MCF 10A (cell line): ENCODE results near the gene PJA1. TPM values are rescaled to one million over a fixed set of nuclear protein-coding genes. Genes with fewer than 3 reads are reported as not detected.

Source experiments
- BruUV-seq: library from RNA; stranded (reverse); fragments of 400-500 nt; replicated peaks from 2 replicates; lab custom pipeline; 2021; lab: Mats Ljungman, UMichigan
- CTCF ChIA-PET: fragments of 300-600 bp; sonication (Branson Sonifier 250); formaldehyde crosslinking; extraction: SDS; loops from one replicate; lab custom pipeline; 2021; ENCODE audit warnings: antibody characterized with exemption, inconsistent platforms; lab: Yijun Ruan, JAX
- POLR2A ChIA-PET: fragments of 300-600, 350-650 bp; sonication (Branson Sonifier 250); formaldehyde crosslinking; extraction: SDS; loops from one replicate; lab custom pipeline; 2020; ENCODE audit warnings: antibody characterized with exemption, inconsistent platforms; lab: Yijun Ruan, JAX
- DNase-seq: peaks from one replicate; pipeline ENCODE4 v3.0.0-alpha.2; 2018; ENCODE audit not compliant: unreplicated experiment
- H3K27ac Mint-ChIP-seq: one replicate; pipeline ENCODE4 v1.8.0; 2022; ENCODE audit warnings: mild to moderate bottlenecking, low read depth, mixed read lengths; ENCODE audit not compliant: unreplicated experiment
- H3K27me3 Mint-ChIP-seq: one replicate; pipeline ENCODE4 v1.8.0; 2022; ENCODE audit warnings: mixed read lengths; ENCODE audit not compliant: insufficient read depth, unreplicated experiment
- H3K36me3 Mint-ChIP-seq: one replicate; pipeline ENCODE4 v1.8.0; 2022; ENCODE audit warnings: mild to moderate bottlenecking, moderate library complexity, mixed read lengths; ENCODE audit not compliant: insufficient read depth, unreplicated experiment
- H3K4me1 Mint-ChIP-seq: one replicate; pipeline ENCODE4 v1.8.0; 2022; ENCODE audit warnings: mixed read lengths; ENCODE audit not compliant: insufficient read depth, unreplicated experiment
- H3K4me3 Mint-ChIP-seq: one replicate; pipeline ENCODE4 v1.8.0; 2022; ENCODE audit warnings: mild to moderate bottlenecking, moderate library complexity, mixed read lengths; ENCODE audit not compliant: unreplicated experiment
- H3K9me3 Mint-ChIP-seq: one replicate; pipeline ENCODE4 v1.8.0; 2022; ENCODE audit warnings: mixed read lengths; ENCODE audit not compliant: unreplicated experiment
- CTCF ChIP-seq: fragments of 200-600 bp; IDR thresholded peaks from one replicate; pipeline ENCODE4 v1.8.0; 2022; ENCODE audit warnings: antibody characterized with exemption, mild to moderate bottlenecking; ENCODE audit not compliant: unreplicated experiment
- intact Hi-C: fragments of 100-400 bp; cut with micrococcal nuclease; formaldehyde crosslinking; loops from 2 replicates; pipeline ENCODE4 v1.14.1; 2022
- total RNA-seq: library from RNA; stranded (reverse); gene quantifications from 2 replicates; pipeline ENCODE4 v1.2.3, GENCODE V29; 2022

PJA1 gene
- total RNA-seq, 1 experiment from 2014 or later = 12.6 TPM

- H3K36me3 Mint-ChIP-seq = no peaks in the 10 kb centered on the region
- TF ChIP-seq CTCF = no peak
- intact Hi-C loops = loop anchor here (10.0 kb wide), 1 partner anchor 315 kb away; the partner anchor contains the start of gene EFNB1
- no TSS peak for BruUV-seq
- H3K9me3 Mint-ChIP-seq = no peaks in the 10 kb centered on the region
- CTCF ChIA-PET = interaction anchor here (0.7 kb wide), 1 partner anchor 8 kb away, joined by 4 read pairs; no protein-coding TSS in a partner anchor
- H3K27me3 Mint-ChIP-seq = peaks cover 67% of the 10 kb centered on the region
- DNase-seq = no peak
- H3K4me3 Mint-ChIP-seq = no peak overlapping the region
- POLR2A ChIA-PET = interaction anchor here (1.0 kb wide), 1 partner anchor 13 kb away, joined by 4 read pairs; no protein-coding TSS in a partner anchor
- H3K4me1 Mint-ChIP-seq = no peaks in the 10 kb centered on the region
- H3K27ac Mint-ChIP-seq = no peak overlapping the region
Measured at GRCh38 chrX:69139516-69139915, 25.7 kb downstream of the PJA1 start.

GRCh38 chrX:69138512-69138911 lies 26.7 kb downstream of the PJA1 start:
- no peak for DNase-seq
- POLR2A ChIA-PET = no interaction called here
- Mint-ChIP-seq H3K27me3 (peaks cover 67% of the 10 kb centered on the region), H3K36me3 (no peaks in the 10 kb centered on the region), H3K4me3 (no peak overlapping the region), H3K27ac (no peak overlapping the region), H3K9me3 (no peaks in the 10 kb centered on the region), H3K4me1 (no peaks in the 10 kb centered on the region)
- no peak for TF ChIP-seq CTCF
- intact Hi-C loops = loop anchor here (10.0 kb wide), 1 partner anchor 314 kb away; the partner anchor contains the start of gene EFNB1
- CTCF ChIA-PET = interaction anchor here (0.6 to 0.9 kb wide), 2 partner anchors 43 to 84 kb away, joined by 3 read pairs; no protein-coding TSS in a partner anchor
- no TSS peak for BruUV-seq

GRCh38 chrX:69138118-69138390 lies 27.2 kb downstream of the PJA1 start:
- H3K27ac Mint-ChIP-seq = no peak overlapping the region
- H3K27me3 Mint-ChIP-seq = peaks cover 67% of the 10 kb centered on the region
- no peak for TF ChIP-seq CTCF
- no peaks in the 10 kb centered on the region for H3K36me3 Mint-ChIP-seq
- no peaks in the 10 kb centered on the region for H3K4me1 Mint-ChIP-seq
- ChIA-PET POLR2A (no interaction called here), CTCF (interaction anchor here (0.6 to 0.9 kb wide), 2 partner anchors 43 to 84 kb away, joined by 3 read pairs; no protein-coding TSS in a partner anchor)
- intact Hi-C loops = loop anchor here (10.0 kb wide), 1 partner anchor 313 kb away; the partner anchor contains the start of gene EFNB1
- no peak overlapping the region for H3K4me3 Mint-ChIP-seq
- H3K9me3 Mint-ChIP-seq = no peaks in the 10 kb centered on the region
- DNase-seq = no peak
- no TSS peak for BruUV-seq

- no peaks in the 10 kb centered on the region for H3K4me1 Mint-ChIP-seq
- peaks cover 65% of the 10 kb centered on the region for H3K27me3 Mint-ChIP-seq
- H3K27ac Mint-ChIP-seq = no peak overlapping the region
- ChIA-PET CTCF (interaction anchor here (0.6 to 0.9 kb wide), 3 partner anchors 42 to 259 kb away, joined by 3 read pairs; no protein-coding TSS in a partner anchor), POLR2A (no interaction called here)
- H3K9me3 Mint-ChIP-seq = no peaks in the 10 kb centered on the region
- intact Hi-C loops = loop anchor here (10.0 kb wide), 1 partner anchor 313 kb away; the partner anchor contains the start of gene EFNB1
- H3K4me3 Mint-ChIP-seq = no peak overlapping the region
- BruUV-seq = no TSS peak
- no peak for DNase-seq
- TF ChIP-seq CTCF = no peak
- no peaks in the 10 kb centered on the region for H3K36me3 Mint-ChIP-seq
Measured at GRCh38 chrX:69137371-69138117, 27.7 kb downstream of the PJA1 start.
